Left lung (tissue), 10 donors: Measurements from ENCODE around the gene TGM3. TPM values are rescaled to one million over a fixed set of nuclear protein-coding genes. Genes with fewer than 3 reads are reported as not detected.

Experiments used
- ATAC-seq: fragments of 200-7000 bp; cut with Tn5 transposase; one replicate; pipeline ENCODE4 v1.9.1; 2020; ENCODE audit warnings: moderate library complexity
- DNase-seq, 4 donors: peaks; one replicate each; pipeline ENCODE4 v3.0.0-alpha.2; 2013 to 2020
- H3K27ac ChIP-seq, 2 donors: fragments of 200-600 bp; sonication (generic) in 1 of 2; one replicate each; pipeline versions ENCODE4 v1.5.0 to v1.8.0; 2020 to 2021
- H3K27me3 ChIP-seq, 2 donors: fragments of 200-600 bp; sonication (generic) in 1 of 2; one replicate each; pipeline versions ENCODE4 v1.5.0 to v1.8.0; 2020 to 2021
- H3K36me3 ChIP-seq, 2 donors: fragments of 200-600 bp; sonication (generic) in 1 of 2; one replicate each; pipeline versions ENCODE4 v1.5.0 to v1.8.0; 2020 to 2021
- H3K4me1 ChIP-seq, 2 donors: fragments of 200-600 bp; one replicate each; pipeline ENCODE4 v1.8.0; 2021
- H3K4me3 ChIP-seq, 2 donors: fragments of 200-600 bp; sonication (generic) in 1 of 2; one replicate each; pipeline versions ENCODE4 v1.5.0 to v1.8.0; 2020 to 2021; ENCODE audit warnings: mild to moderate bottlenecking in 1 of 2
- H3K9me3 ChIP-seq, 2 donors: fragments of 200-600 bp; sonication (generic) in 1 of 2; one replicate each; pipeline versions ENCODE4 v1.5.0 to v1.8.0; 2020 to 2021
- CTCF ChIP-seq, 2 donors: fragments of 200-600 bp; sonication (generic) in 1 of 2; IDR thresholded peaks; one replicate each; pipeline versions ENCODE4 v1.5.0 to v1.8.0; 2021; ENCODE audit warnings: antibody characterized with exemption in 2 of 2
- intact Hi-C, 2 donors: fragments of 100-400 bp; cut with DNase I; formaldehyde crosslinking; loops; one replicate each; pipeline versions ENCODE4 v1.11.2 to v1.14.2; 2022
- polyA plus RNA-seq, 6 donors: library from polyadenylated mRNA; unstranded; fragments of 120-200 nt; gene quantifications; one replicate each; pipeline ENCODE4 v1.2.1, GENCODE V29; 2013; ENCODE audit not compliant: insufficient read length in 6 of 6
- total RNA-seq, 2 donors: library from RNA; stranded (reverse); fragmentation: NEBNext Ultra II Directional; extraction: Animal tissue kit (Norgen Biotek cat#: 25700); gene quantifications; one replicate each; pipeline ENCODE4 v1.2.1, GENCODE V29; 2021
- donor health status: DM: no; HTN: yes; CAD: no.
- donor health status: DM: no; HTN: no; CAD: no.

The TGM3 gene
- total and polyA plus RNA-seq, 8 donors, result 0.20 to 0.37 (median 0.27) TPM; not detected in 3

GRCh38 chr20:2327620-2328555, 32.1 kb downstream of the TGM3 start:
- DNase-seq, result no peak
- no peaks in the 10 kb centered on the region for H3K36me3 ChIP-seq
- H3K27ac ChIP-seq, result no peak overlapping the region
- no peak for ATAC-seq
- H3K4me1 ChIP-seq, result peaks cover 0 to 6% of the 10 kb centered on the region in 2 donors
- H3K9me3 ChIP-seq, result no peaks in the 10 kb centered on the region
- no peak overlapping the region for H3K4me3 ChIP-seq
- no peak for TF ChIP-seq CTCF (IDR thresholded peaks at IDR 0.05)
- H3K27me3 ChIP-seq, result peaks cover 0 to 21% of the 10 kb centered on the region in 2 donors
- intact Hi-C loops, result no loop called here

- no peaks in the 10 kb centered on the region for H3K9me3 ChIP-seq
- DNase-seq (no peak), ATAC-seq (no peak)
- no peak overlapping the region for H3K4me3 ChIP-seq
- peaks cover 0 to 29% of the 10 kb centered on the region in 2 donors for H3K27me3 ChIP-seq
- TF ChIP-seq CTCF (IDR thresholded peaks at IDR 0.05), result no peak
- H3K4me1 ChIP-seq, result peaks cover 0 to 6% of the 10 kb centered on the region in 2 donors
- no peak overlapping the region for H3K27ac ChIP-seq
- H3K36me3 ChIP-seq, result no peaks in the 10 kb centered on the region
- intact Hi-C loops, result no loop called here
These were observed 33.5 kb downstream of the TGM3 start for GRCh38 chr20:2329286-2329685.

- H3K27me3 ChIP-seq, result peaks cover 0 to 28% of the 10 kb centered on the region in 2 donors
- H3K9me3 ChIP-seq, result no peaks in the 10 kb centered on the region
- H3K27ac ChIP-seq, result peak overlapping the region in 1 of 2 donors; percentile 65
- no peak for DNase-seq
- no peaks in the 10 kb centered on the region for H3K36me3 ChIP-seq
- H3K4me3 ChIP-seq, result no peak overlapping the region
- intact Hi-C loops, result no loop called here
- H3K4me1 ChIP-seq, result peaks cover 0 to 6% of the 10 kb centered on the region in 2 donors
- no peak for ATAC-seq
- no peak for TF ChIP-seq CTCF (IDR thresholded peaks at IDR 0.05)
These were observed 34.4 kb downstream of the TGM3 start for GRCh38 chr20:2330090-2330695.

GRCh38 chr20:2331106-2331505, 35.3 kb downstream of the TGM3 start:
- intact Hi-C loops, result no loop called here

More at GRCh38 chr20:2331106-2331505, 35.3 kb downstream of the TGM3 start:
- H3K4me1 ChIP-seq, result peaks cover 0 to 6% of the 10 kb centered on the region in 2 donors
- TF ChIP-seq CTCF (IDR thresholded peaks at IDR 0.05), result no peak
- H3K36me3 ChIP-seq, result no peaks in the 10 kb centered on the region
- no peak overlapping the region for H3K27ac ChIP-seq
- H3K27me3 ChIP-seq, result peaks cover 0 to 26% of the 10 kb centered on the region in 2 donors
- H3K9me3 ChIP-seq, result no peaks in the 10 kb centered on the region
- no peak overlapping the region for H3K4me3 ChIP-seq
- ATAC-seq, result no peak
- no peak for DNase-seq
